GM12865 (cell line): ENCODE results near the gene ZC3HAV1.
A peak's percentile ranks its signal among the peaks of the same experiment; 100 is the strongest.

Experiments used
- DNase-seq: peaks from one replicate; pipeline ENCODE4 v3.0.0; 2010; ENCODE audit warnings: low read depth
- H3K4me3 ChIP-seq: 2 replicates; pipeline ENCODE4 v1.5.1; 2011; ENCODE audit warnings: mild to moderate bottlenecking, low read depth, low read length, control low read depth
- TF ChIP-seq, protein P1 (sequence below): IDR thresholded peaks from 2 replicates; pipeline ENCODE4 v1.5.1; 2011; ENCODE audit warnings: low read length, control low read depth, low read depth, inconsistent platforms; ENCODE audit not compliant: insufficient read depth; ENCODE audit errors: missing control alignments

The ZC3HAV1 gene

DNA sequence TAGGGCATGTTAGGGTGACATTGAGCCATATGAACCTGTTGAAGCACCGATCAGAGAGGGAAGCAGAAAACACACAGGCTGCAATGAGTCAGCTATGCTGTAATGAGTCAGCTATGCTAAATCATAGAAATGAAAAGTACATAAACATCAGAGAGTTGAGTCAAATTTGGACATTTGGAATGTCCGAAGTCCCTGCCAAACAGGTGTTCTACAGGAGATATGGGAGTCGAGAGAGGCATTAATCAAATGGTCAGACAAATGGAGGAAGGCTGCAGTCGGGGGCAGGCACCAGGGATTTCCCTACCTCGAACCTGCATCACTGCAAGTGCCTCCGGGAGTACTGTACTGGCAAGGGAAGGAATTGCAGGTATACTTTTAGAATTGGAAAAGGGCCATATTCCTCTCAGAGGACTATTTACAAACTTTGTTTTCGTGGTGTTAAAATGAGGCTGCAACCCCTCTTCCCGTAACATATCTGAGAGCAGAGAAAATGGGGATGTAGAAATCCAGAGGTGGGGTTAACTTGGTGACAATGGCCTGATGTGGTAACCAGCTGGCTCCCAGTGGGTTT lies 8.8 kb upstream of the ZC3HAV1 start:
- DNase-seq, result peak; percentile 90
- peak overlapping the region; percentile 35 for H3K4me3 ChIP-seq

DNA sequence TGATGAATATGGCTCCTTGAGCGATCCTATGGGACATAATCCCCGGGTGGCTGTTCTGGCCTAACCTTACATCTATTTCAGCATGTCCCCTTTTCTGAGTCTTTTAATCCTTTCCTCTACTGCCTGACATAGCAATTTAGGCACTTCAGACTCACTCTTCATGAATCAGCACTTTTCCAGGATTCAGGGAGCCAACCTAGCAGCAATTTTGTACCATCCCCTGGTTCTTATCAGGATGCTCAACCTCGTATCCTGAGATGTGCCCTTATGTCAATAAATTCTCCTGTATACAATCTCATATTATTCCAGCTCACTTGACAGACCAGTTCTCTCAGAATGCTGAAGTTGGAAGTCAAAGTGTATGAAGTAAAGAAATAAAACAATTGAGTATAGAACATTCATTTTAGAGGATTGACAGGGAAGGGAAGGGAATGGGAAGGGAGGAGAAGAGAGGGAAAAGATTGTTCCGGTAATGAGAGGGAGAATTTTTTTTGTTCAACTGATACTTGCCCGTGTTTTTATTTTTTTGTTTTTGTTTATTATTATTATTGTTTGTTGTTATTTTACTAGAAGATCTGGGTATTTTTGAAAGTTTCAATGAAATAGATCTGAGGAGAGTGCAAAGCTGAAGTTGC lies 8.2 kb upstream of the ZC3HAV1 start:
- TF ChIP-seq, protein P1, sequence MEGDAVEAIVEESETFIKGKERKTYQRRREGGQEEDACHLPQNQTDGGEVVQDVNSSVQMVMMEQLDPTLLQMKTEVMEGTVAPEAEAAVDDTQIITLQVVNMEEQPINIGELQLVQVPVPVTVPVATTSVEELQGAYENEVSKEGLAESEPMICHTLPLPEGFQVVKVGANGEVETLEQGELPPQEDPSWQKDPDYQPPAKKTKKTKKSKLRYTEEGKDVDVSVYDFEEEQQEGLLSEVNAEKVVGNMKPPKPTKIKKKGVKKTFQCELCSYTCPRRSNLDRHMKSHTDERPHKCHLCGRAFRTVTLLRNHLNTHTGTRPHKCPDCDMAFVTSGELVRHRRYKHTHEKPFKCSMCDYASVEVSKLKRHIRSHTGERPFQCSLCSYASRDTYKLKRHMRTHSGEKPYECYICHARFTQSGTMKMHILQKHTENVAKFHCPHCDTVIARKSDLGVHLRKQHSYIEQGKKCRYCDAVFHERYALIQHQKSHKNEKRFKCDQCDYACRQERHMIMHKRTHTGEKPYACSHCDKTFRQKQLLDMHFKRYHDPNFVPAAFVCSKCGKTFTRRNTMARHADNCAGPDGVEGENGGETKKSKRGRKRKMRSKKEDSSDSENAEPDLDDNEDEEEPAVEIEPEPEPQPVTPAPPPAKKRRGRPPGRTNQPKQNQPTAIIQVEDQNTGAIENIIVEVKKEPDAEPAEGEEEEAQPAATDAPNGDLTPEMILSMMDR, result no peak
- H3K4me3 ChIP-seq, result no peak overlapping the region
- DNase-seq, result no peak

More for the DNA sequence above, 8.8 kb upstream of the ZC3HAV1 start:
- TF ChIP-seq, protein P1, result no peak

DNA sequence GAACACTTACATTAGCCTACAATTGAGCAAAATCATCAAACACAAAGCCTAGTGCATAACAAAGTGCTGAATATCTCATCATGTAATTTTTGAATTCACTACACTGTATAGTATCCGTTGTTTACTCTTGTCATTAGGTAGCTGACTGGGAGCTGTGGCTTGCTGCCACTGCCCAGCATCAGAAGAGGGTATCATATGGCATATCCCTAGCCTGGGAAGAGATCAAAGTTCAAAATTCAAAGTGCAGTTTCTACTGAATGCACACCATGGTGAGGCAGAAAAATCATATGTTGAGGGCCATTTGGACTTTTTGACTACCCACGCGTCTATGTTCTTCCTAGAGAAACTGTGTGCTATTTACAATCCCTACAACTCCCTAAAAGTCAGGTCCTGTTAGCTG lies 7.5 kb upstream of the ZC3HAV1 start:
- DNase-seq, result no peak
- TF ChIP-seq, protein P1, result no peak
- no peak overlapping the region for H3K4me3 ChIP-seq

DNA sequence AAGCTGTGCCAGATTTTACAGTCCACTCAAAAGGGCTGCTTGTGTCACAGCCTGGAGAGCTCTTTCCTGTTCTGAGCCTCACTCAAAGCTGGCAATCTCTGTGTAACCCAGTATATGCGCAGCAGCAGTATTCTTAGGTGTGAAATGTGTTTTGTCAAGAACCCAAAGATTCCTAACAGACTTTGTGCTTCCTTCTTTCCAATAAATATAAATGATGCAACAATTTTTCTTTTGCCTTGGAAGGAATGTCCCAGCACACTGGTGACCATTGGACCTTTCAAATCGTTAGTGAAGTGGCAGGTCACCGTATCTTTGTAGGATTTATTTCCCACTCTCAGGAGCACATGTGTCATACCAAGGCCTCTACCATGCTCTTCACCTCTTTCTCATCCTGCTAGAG lies 5.6 kb upstream of the ZC3HAV1 start:
- no peak for DNase-seq
- TF ChIP-seq, protein P1, result no peak
- no peak overlapping the region for H3K4me3 ChIP-seq

DNA sequence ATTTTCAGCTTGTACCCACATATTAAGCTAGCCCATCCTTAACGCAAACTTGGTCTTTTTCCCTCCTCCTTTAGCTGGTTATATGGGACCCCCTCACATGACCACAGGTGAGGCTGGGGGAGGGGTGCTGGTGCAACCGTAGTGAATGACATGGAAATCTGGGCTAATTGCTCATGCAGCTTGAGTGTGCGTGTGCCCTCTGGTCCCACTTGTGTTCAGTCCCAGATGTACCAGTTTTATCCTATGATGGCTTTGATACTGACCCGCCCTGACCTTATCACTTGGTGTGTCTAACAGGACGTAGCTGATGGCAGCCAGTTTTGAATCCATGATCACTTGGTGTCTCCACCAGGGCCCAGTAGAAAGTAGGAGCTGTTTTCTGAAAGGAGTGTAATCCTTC lies 5.1 kb upstream of the ZC3HAV1 start:
- no peak for DNase-seq
- TF ChIP-seq, protein P1, result no peak
- H3K4me3 ChIP-seq, result no peak overlapping the region

DNA sequence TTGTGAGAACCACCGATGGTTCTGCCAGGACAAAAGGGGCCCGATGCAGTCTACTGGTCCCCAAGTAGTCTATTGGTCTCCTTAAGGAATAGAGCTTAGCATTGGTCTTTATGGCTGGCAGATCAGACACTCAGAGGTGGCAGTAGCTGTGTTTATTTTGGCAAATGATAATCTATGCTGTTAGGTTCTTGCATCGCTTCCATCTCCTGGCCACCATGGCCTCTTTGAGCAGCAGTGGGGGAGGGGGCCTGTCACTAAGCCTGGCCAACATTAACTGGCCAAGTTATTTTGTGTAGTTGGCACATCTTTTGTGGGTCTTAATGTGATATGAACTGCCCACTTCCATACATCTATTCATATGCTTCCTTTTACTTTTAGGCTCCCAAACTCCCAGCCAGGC lies 4.5 kb upstream of the ZC3HAV1 start:
- H3K4me3 ChIP-seq, result no peak overlapping the region
- DNase-seq, result no peak
- TF ChIP-seq, protein P1, result no peak
